Neural cell (in vitro differentiated cells): ENCODE results near the gene MAGI1.

ENCODE experiments used
- CTCF ChIP-seq: fragments of 450-650 bp; IDR thresholded peaks from 2 replicates; pipeline ENCODE4 v1.5.1; 2014; ENCODE audit warnings: antibody characterized with exemption, mild to moderate bottlenecking, moderate library complexity; ENCODE audit not compliant: poor library complexity, severe bottlenecking
- EP300 ChIP-seq: fragments of 450-650 bp; conservative IDR thresholded peaks from 2 replicates; pipeline ENCODE4 v1.6.1; 2014; ENCODE audit warnings: antibody characterized with exemption, mild to moderate bottlenecking, moderate library complexity; ENCODE audit not compliant: poor library complexity, severe bottlenecking
- EZH2 ChIP-seq: fragments of 200-600, 300-800 bp; shearing (Covaris generic), sonication (generic); IDR thresholded peaks from 2 replicates; pipeline ENCODE4 v1.6.1; 2014; ENCODE audit warnings: antibody characterized with exemption, low read length, borderline replicate concordance, mild to moderate bottlenecking; ENCODE audit not compliant: insufficient read depth, poor library complexity, severe bottlenecking
- MXI1 ChIP-seq: fragments of 450-650 bp; conservative IDR thresholded peaks from 2 replicates; pipeline ENCODE4 v1.6.1; 2014; ENCODE audit warnings: antibody characterized with exemption, mild to moderate bottlenecking; ENCODE audit not compliant: poor library complexity, severe bottlenecking
- POLR2AphosphoS5 ChIP-seq: IDR thresholded peaks from 2 replicates; pipeline ENCODE4 v1.6.1; 2012
- RAD21 ChIP-seq: fragments of 450-650 bp; conservative IDR thresholded peaks from 2 replicates; pipeline ENCODE4 v1.6.1; 2014; ENCODE audit warnings: antibody characterized with exemption, mild to moderate bottlenecking, moderate library complexity
- REST ChIP-seq: IDR thresholded peaks from 2 replicates; pipeline ENCODE4 v1.6.1; 2012; ENCODE audit warnings: borderline replicate concordance
- TAF1 ChIP-seq: IDR thresholded peaks from 2 replicates; pipeline ENCODE4 v1.6.1; 2012; ENCODE audit warnings: low read depth

- TF ChIP-seq POLR2AphosphoS5 (no peak), CTCF (no peak), EZH2 (no peak), TAF1 (no peak), EP300 (no peak), MXI1 (no peak), RAD21 (no peak), REST (no peak)
These were observed 21.1 kb downstream of the MAGI1 start for GRCh38 chr3:66017591-66017990.
